ENCODE measurements around the gene DNAJC8.

The DNAJC8 gene

GRCh38 chr1:28161751-28162150 lies 71.1 kb downstream of the DNAJC8 start:
- TF ChIP-seq CTCF (IDR thresholded peaks at IDR 0.05; ENCODE audit: borderline replicate concordance, control extremely low read depth, extremely low read depth, insufficient read depth, missing control alignments), result no peak
- in situ Hi-C loops (cut with MboI; ENCODE audit: low sequenced_read_pairs, unreplicated experiment), result no loop called here
- DNase-seq (ENCODE audit: low spot score), result no peak

GRCh38 chr1:28160782-28161266 lies 72.0 kb downstream of the DNAJC8 start:
- no peak for DNase-seq (ENCODE audit: low spot score)
- no peak for TF ChIP-seq CTCF (IDR thresholded peaks at IDR 0.05; ENCODE audit: borderline replicate concordance, control extremely low read depth, extremely low read depth, insufficient read depth, missing control alignments)
- in situ Hi-C loops (cut with MboI; ENCODE audit: low sequenced_read_pairs, unreplicated experiment), result no loop called here

DNA sequence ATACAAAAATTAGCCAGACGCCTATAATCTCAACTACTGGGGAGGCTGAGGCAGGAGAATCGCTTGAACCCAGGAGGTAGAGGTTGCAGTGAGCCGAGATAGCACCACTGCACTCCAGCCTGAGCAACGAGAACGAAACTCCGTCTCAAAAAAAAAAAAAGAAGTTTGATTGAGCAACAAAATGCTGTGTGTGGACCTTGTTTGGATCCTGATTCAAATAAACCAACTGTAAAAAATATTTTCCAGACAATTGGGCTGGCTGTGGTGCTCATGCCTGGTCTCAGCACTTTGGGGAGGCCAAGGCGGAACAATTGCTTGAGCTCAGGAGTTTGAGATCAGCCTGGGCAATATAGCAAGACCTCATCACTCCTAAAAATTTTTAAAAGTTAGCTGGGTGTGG lies 73.1 kb downstream of the DNAJC8 start:
- DNase-seq (ENCODE audit: low spot score), result no peak
- TF ChIP-seq CTCF (IDR thresholded peaks at IDR 0.05; ENCODE audit: borderline replicate concordance, control extremely low read depth, extremely low read depth, insufficient read depth, missing control alignments), result no peak
- in situ Hi-C loops (cut with MboI; ENCODE audit: low sequenced_read_pairs, unreplicated experiment), result no loop called here

DNA sequence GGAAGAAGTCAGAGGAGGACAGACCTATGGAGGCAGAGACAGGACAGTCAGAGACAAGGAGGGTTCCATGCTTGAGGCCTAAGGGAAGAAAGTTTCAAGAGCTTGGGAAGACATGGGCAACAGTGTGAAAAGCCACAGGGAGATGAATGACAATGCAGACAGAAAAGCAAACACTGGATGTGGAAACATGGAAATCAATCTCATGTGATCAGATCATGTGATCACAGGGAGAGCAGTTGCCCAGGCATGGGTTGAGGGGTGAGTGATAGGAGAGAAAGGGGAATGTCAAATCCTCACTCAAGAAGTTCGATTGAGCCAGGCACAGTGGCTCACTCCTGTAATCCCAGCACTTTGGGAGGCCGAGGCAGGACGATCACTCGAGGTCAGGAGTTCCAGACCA lies 73.6 kb downstream of the DNAJC8 start:
- no peak for DNase-seq (ENCODE audit: low spot score)
- in situ Hi-C loops (cut with MboI; ENCODE audit: low sequenced_read_pairs, unreplicated experiment), result no loop called here
- no peak for TF ChIP-seq CTCF (IDR thresholded peaks at IDR 0.05; ENCODE audit: borderline replicate concordance, control extremely low read depth, extremely low read depth, insufficient read depth, missing control alignments)

DNA sequence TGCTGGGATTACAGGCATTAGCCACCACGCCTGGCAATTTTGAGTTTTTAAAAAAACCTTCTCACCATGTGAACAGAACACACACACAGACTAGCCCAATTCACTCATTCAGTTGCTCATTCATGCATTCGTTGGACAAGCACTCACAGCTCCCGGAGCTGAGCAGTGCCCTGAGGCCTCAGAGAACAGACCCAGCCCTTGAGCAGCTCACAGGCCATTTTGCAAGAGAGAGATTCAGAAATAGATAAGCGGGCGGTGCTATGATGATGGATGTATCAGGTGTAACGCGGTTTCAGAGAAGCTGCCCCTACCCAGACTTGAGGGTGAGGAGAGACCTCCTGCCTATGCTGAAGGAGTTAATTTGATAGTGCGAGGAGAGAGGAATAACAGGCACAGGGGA lies 74.9 kb downstream of the DNAJC8 start:
- DNase-seq (ENCODE audit: low spot score), result no peak
- no peak for TF ChIP-seq CTCF (IDR thresholded peaks at IDR 0.05; ENCODE audit: borderline replicate concordance, control extremely low read depth, extremely low read depth, insufficient read depth, missing control alignments)
- in situ Hi-C loops (cut with MboI; ENCODE audit: low sequenced_read_pairs, unreplicated experiment), result no loop called here

DNA sequence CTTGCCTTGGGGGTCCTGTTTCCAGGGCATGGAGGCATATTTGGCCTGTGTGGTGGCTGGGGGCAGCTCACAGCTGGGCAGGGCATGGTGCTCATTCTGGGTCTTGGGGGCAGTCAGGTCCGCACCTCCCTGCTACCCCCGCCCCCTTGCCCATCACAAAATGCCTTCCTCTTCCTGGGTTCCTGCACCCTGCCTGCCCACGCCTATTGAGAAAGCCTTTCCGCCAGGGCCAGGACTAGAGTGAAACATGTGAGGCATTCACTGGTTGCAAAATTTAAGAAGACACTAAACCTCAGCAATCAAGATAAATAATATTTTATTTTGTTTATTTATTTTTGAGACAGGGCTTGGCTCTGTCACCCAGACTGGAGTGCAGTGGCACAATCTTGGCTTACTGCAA lies 76.0 kb downstream of the DNAJC8 start:
- in situ Hi-C loops (cut with MboI; ENCODE audit: low sequenced_read_pairs, unreplicated experiment), result no loop called here
- no peak for DNase-seq (ENCODE audit: low spot score)

More for the DNA sequence above, 76.0 kb downstream of the DNAJC8 start:
- no peak for TF ChIP-seq CTCF (IDR thresholded peaks at IDR 0.05; ENCODE audit: borderline replicate concordance, control extremely low read depth, extremely low read depth, insufficient read depth, missing control alignments)
